ENCODE measurements around the gene ADRB1.

The ADRB1 gene

DNA sequence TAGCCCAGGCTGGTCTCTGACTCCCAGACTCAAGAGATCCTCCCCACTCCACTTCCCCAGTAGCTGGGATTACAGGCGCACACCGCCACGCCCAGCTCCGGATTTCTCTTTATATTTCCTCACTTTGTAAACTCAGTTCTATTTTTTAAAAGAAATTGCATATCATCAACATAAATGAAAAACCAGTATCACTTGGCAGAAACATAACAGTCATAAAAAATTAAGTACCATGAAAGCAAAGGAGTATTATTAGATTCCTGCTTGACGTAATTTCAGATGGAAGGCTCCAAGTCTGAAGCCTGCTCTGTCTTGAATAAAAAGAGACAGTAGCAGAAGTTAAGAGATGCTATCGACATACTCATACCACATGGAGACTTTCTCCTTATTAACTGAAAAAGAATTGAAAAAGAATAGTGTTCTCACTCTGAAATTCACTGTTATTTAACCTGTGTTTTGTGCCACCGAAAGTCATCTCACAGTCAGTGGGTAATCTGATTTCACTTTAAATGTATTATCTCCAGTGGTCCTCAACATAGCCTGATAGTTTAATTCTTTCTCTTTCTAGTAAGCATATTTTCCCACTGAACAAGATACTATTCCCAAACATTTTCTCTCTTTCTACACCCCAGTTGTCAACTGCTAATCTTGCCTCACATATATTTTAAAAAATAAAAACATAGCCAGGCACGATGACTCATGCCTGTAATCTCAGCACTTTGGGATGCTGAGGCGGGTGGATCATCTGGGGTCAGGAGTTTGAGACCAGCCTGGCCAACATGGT, 40.3 kb upstream of the ADRB1 start:
- DNase-seq (ENCODE audit: low read depth) = no peak
- TF ChIP-seq, protein P1, sequence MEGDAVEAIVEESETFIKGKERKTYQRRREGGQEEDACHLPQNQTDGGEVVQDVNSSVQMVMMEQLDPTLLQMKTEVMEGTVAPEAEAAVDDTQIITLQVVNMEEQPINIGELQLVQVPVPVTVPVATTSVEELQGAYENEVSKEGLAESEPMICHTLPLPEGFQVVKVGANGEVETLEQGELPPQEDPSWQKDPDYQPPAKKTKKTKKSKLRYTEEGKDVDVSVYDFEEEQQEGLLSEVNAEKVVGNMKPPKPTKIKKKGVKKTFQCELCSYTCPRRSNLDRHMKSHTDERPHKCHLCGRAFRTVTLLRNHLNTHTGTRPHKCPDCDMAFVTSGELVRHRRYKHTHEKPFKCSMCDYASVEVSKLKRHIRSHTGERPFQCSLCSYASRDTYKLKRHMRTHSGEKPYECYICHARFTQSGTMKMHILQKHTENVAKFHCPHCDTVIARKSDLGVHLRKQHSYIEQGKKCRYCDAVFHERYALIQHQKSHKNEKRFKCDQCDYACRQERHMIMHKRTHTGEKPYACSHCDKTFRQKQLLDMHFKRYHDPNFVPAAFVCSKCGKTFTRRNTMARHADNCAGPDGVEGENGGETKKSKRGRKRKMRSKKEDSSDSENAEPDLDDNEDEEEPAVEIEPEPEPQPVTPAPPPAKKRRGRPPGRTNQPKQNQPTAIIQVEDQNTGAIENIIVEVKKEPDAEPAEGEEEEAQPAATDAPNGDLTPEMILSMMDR (conservative IDR thresholded peaks at IDR 0.05; ENCODE audit: low read depth, low read length) = no peak
- H3K4me3 ChIP-seq (ENCODE audit: low read depth, low read length) = no peak overlapping the region

- TF ChIP-seq, protein P1 (conservative IDR thresholded peaks at IDR 0.05; ENCODE audit: low read depth, low read length) = no peak
- DNase-seq (ENCODE audit: low read depth) = no peak
- H3K4me3 ChIP-seq (ENCODE audit: low read depth, low read length) = no peak overlapping the region
Observed at GRCh38 chr10:114009281-114009996, 34.2 kb upstream of the ADRB1 start.

- DNase-seq (ENCODE audit: low read depth) = no peak
- TF ChIP-seq, protein P1 (conservative IDR thresholded peaks at IDR 0.05; ENCODE audit: low read depth, low read length) = no peak
- H3K4me3 ChIP-seq (ENCODE audit: low read depth, low read length) = no peak overlapping the region
Observed at GRCh38 chr10:114010316-114010715, 33.4 kb upstream of the ADRB1 start.

- DNase-seq (ENCODE audit: low read depth) = no peak
Observed at GRCh38 chr10:114012650-114013049, 31.0 kb upstream of the ADRB1 start.

DNA sequence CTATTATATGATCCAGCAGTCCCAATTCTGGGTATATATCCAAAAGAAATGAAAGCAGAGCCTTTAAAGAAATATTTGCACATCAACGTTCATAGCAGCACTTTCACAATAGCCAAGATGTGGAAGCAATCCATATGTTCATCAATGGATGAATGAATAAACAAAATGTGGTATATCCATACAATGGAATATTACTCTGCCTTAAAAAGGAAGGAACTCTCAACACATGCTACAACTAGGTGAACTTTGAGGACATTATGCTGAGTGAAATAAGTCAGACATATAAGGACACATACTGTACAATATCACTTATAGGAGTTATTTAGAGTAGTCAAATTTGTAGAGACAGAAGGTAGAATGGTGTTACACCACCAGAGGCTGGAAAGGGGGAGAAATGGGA, 28.0 kb upstream of the ADRB1 start:
- DNase-seq (ENCODE audit: low read depth) = no peak
- no peak overlapping the region for H3K4me3 ChIP-seq (ENCODE audit: low read depth, low read length)
- TF ChIP-seq, protein P1 (conservative IDR thresholded peaks at IDR 0.05; ENCODE audit: low read depth, low read length) = no peak

More at GRCh38 chr10:114012650-114013049, 31.0 kb upstream of the ADRB1 start:
- TF ChIP-seq, protein P1 (conservative IDR thresholded peaks at IDR 0.05; ENCODE audit: low read depth, low read length) = no peak
- H3K4me3 ChIP-seq (ENCODE audit: low read depth, low read length) = no peak overlapping the region

DNA sequence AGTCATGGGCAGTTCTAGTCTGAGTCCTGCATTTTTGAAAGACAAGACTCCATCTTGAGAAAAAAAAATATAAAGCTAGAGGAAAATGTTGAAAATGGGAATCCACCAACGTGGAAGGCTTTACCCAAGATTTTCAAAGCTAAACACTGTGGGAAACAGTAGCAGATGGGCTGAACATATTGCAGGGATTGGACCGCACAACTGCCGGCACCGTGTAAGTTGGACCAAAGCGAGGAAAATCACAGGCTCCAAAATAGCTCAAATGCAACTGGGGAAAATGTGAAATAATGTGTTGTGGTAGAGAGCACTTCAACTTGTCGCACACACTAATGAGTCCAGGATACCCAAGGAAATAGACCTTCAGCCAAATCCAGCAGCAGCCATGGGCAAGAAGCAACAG, 26.4 kb upstream of the ADRB1 start:
- no peak overlapping the region for H3K4me3 ChIP-seq (ENCODE audit: low read depth, low read length)
- TF ChIP-seq, protein P1 (conservative IDR thresholded peaks at IDR 0.05; ENCODE audit: low read depth, low read length) = no peak
- DNase-seq (ENCODE audit: low read depth) = no peak

Measured in choroid plexus epithelial cell (primary cell).